Hypothalamus (tissue), 51 donors: Measurements from ENCODE around the gene ERICH6.

ENCODE experiments used
- DNase-seq, 51 donors: peaks; one replicate each; lab custom pipeline; 2025; lab: John Stamatoyannopoulos, UW

ERICH6 gene

GRCh38 chr3:150703756-150704344 lies at the start of gene ERICH6:
Gene ERICH6 (minus strand): TSS chr3:150703920. CDS start chr3:150703898, 22 bp downstream.
- DNase-seq, result peak; percentile 18 to 92 (median 81)

- no peak for DNase-seq
Observed at GRCh38 chr3:150751781-150752263, 48.1 kb upstream of the ERICH6 start.

DNA sequence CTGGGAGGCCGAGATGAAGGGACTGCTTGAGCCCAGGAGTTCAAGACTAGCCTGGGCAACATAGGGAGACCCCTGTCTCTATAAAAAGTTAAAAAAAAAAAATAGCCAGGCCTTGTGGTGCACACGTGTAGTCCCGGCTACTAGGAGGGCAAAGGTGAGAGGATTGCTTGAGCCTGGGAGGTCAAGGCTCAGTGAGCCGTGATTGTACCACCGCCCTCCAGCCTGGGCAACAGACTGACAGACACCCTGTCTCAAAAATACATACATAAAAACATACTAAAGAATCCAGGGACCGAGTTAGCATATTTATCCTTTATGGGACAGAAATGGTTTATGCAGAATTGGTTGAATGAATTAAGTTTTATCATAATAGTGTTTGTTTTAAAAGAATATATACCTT lies 45.5 kb upstream of the ERICH6 start:
- no peak for DNase-seq

DNA sequence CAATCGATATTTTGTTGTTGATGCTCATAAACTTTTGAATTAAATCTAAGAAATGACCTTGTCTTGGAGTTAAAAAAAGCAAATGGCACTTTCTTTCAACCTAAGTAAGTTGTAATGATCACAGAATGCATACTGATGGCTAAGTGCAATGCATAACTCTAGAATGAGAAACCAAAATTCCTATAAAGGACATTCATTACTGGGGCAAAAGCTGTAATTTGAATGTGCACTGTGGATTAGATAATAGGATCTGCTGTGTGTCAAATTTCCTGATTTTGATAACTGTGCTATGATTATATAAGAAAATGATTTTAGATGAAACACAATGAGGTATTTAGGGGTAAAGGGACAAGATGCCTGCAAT lies 44.9 kb upstream of the ERICH6 start:
- DNase-seq, result no peak

- no peak for DNase-seq
Observed at GRCh38 chr3:150747886-150748683, 44.4 kb upstream of the ERICH6 start.

DNA sequence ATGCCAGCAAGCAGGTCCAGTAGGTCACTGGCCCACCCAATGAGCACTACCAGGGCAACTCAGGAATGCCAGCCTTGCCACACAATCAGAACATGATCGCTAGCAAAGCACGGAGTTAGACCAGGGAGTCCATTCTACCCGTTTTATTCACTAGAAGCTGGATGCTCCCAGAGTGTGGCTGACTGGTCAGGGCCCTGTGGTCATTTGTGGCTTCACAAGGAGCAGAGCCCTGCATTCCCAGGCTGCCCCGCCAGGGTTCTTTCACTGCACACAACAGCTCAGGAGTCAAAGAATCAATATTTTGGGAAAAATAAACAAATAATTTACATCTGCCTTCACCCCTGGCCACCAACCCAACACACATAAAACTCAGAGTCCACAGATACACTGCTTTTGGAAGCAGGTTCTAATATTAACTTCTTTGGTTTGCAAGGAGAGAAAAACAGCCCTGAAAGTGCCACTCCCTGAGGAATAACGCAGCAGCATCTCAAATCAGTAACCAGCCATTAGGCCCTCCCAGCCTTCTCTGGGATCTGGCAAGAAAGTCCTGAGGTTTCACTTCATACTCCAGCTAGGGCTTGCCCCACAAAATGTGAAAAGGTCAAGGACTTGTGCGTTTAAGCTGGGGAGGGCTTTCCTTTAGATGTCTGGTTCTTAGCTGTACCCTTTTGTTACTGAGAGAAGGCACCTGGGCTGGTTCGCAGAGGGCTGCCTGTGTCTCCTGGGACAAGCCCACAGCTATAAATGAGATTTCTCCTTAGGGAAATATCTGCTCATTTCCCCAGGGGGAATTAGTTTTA lies 43.3 kb upstream of the ERICH6 start:
- no peak for DNase-seq

DNA sequence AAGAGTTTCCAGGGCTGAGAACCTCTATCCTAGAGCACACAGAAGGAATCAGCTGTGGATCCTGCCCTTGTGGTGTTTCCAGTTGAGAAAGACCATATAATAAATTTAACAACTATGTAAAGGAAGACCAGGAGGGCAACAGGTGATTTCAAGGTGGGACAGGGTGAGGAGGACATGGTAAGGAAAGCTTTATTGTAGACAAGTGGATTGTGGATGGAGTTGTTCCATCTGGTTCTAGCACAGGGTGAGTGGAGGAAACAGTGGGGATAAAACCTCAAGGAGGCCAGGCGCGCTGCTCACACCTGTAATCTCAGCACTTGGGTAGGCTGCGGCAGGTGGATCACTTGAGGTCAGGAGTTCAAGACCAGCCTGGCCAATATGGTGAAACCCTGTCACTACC lies 42.1 kb upstream of the ERICH6 start:
- DNase-seq, result no peak

- DNase-seq, result no peak
Observed at GRCh38 chr3:150744919-150745211, 41.1 kb upstream of the ERICH6 start.

GRCh38 chr3:150744041-150744918 lies 40.6 kb upstream of the ERICH6 start:
- no peak for DNase-seq

- no peak for DNase-seq
Observed at GRCh38 chr3:150743508-150743907, 39.8 kb upstream of the ERICH6 start.

- DNase-seq, result no peak
Observed at GRCh38 chr3:150742679-150743078, 39.0 kb upstream of the ERICH6 start.

- DNase-seq, result no peak
Observed at GRCh38 chr3:150742141-150742523, 38.4 kb upstream of the ERICH6 start.

DNA sequence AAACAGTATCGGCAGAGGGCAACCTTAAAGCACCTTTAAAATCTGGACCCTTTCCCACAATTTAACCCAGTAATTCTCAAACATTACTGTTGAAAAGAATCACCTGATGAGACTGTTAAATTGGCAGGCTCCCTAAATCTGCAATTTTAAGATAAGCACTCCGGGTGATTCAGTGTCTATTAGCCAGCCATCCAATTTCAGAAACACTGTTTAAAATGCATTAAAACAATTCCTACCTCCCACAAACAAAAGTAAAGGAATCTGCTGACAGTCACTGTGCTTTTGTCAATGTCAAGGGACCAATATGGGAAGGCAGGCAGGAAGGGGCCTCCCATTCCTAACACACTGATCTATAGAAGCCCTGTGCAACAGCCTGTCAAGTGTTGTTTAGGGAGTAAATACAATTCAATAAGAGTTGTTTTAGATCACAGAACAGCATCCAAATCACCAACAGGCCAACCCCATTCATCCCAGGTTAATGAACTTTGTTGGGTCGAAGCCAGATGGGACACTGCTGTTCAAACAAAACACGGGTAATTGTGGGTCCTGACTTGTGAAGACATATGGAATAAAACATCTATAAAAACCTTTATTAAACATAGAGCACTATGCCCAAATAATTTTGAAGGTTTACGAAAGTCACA lies 37.9 kb upstream of the ERICH6 start:
- no peak for DNase-seq

- DNase-seq, result no peak
Observed at GRCh38 chr3:150740733-150741496, 37.2 kb upstream of the ERICH6 start.

DNA sequence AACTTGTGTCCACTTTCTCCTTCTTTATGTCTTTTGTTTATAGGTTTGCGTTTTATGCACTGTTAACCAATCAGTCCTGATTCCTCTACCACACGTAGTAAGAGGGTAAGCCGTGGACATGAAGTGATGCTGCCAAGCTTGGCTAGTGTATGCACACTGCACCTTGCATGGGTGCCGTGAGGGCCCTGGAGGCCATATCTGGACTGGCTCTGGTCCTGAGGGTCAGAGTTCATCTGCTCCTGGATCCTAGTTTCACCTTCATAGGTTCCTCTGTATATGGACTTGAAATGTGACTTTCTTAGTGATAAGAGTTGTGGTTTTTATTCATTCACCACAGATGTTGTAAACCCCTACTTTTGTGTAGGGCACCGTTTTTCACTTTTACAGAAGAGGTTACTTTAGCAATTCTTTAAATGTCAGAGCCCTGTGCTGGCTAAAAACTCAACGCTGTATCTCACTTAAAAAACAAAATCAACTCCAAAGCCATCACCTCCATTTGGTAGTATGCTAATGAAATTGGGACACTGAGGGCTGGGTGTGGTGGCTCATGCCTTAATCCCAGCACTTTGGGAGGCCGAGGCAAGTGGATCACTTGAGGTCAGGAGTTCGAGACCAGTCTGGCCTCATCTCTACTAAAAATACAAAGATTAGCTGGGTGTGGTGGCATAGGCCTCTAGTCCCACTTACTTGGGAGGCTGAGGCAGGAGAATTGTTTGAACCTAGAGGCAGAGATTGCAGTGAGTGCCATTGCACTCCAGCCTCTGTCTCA lies 36.3 kb upstream of the ERICH6 start:
- no peak for DNase-seq

DNA sequence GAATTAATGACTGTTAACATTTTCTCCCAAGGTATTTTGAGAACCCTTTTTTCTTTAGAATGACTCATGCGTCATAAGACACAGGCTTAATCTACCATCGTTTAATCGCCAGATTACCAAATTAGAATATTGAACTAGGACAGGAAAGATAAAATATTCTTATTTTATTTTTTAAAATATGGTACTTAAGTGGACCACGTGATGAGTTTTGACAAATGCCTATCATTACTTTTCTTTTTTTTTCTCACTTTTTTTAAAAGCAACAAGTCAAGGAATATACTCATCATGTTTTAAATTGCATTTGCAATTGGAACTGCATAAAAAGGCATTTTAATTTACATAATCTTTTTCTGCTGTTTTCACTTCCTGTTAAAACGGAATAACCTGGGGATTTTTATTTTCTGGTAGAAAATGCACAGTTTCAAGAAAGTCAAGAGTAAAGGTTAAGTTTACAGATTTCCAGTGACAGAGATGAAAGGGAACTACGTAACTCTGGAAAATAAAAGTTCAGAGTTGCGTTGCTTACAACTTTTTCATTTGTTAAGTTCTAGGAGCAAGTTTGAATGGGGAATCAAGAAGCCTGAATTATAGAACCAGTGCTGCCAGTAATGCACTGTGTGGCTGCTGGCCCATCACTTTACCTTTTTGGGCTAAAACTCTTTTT lies 35.6 kb upstream of the ERICH6 start:
- no peak for DNase-seq

DNA sequence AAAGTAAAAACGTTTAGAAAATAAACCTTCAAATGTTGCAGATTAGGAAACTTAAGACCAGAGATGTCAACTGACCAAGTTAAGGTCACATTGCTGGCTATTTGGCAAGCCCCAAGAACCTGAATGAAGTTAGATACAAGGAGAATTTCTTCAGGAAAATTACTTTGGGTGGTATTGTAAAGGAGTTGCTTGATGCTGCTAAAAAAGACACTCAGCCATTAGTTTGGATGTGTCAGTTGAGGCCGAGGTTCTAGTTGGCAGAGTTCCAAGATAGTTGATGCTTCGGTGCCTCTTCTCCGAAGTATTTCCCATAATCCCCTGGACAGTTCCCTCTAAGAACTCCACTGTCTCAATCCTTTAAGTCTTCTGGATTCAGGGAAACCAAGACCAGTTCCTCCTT lies 35.0 kb upstream of the ERICH6 start:
- DNase-seq, result no peak
